ENCODE results near the gene CBR4. TPM values are rescaled to one million over a fixed set of nuclear protein-coding genes. Genes with fewer than 3 reads are reported as not detected.

CBR4 gene
- polyA plus RNA-seq, 1 experiment, result 4.5 TPM

- H3K27ac ChIP-seq (ENCODE audit: low read depth, low read length), result no peak overlapping the region
- no peaks in the 10 kb centered on the region for H3K9me3 ChIP-seq (ENCODE audit: control insufficient read depth, insufficient read depth, low read length)
- H3K4me3 ChIP-seq (ENCODE audit: low read depth, low read length), result no peak overlapping the region
- POLR2A ChIA-PET, result no interaction called here
- TF ChIP-seq CTCF (IDR thresholded peaks at IDR 0.05; ENCODE audit: low read depth, low read length), result peak; percentile 51
- no peak for DNase-seq (ENCODE audit: low read depth, low spot score)
- no peaks in the 10 kb centered on the region for H3K27me3 ChIP-seq (ENCODE audit: control insufficient read depth, insufficient read depth, low read length)
- CTCF ChIA-PET, result interaction anchor here (0.6 to 5.2 kb wide), 7 partner anchors 10 to 563 kb away, joined by 3 to 34 read pairs (median 5); no protein-coding TSS in a partner anchor
Measured at GRCh38 chr4:169005453-169006099, 4.5 kb downstream of the CBR4 start.

- Histone ChIP-seq H3K4me3 (ENCODE audit: low read depth, low read length) (no peak overlapping the region), H3K9me3 (ENCODE audit: control insufficient read depth, insufficient read depth, low read length) (no peaks in the 10 kb centered on the region), H3K27ac (ENCODE audit: low read depth, low read length) (no peak overlapping the region), H3K27me3 (ENCODE audit: control insufficient read depth, insufficient read depth, low read length) (no peaks in the 10 kb centered on the region)
- no peak for TF ChIP-seq CTCF (IDR thresholded peaks at IDR 0.05; ENCODE audit: low read depth, low read length)
- CTCF ChIA-PET, result interaction anchor here (0.6 to 3.8 kb wide), 9 partner anchors 10 to 683 kb away, joined by 3 to 14 read pairs (median 4); partner anchors contain the start of gene CBR4
- DNase-seq (ENCODE audit: low read depth, low spot score), result no peak
- POLR2A ChIA-PET, result interaction anchor here (0.6 to 1.8 kb wide), 2 partner anchors 10 to 21 kb away, joined by 3 to 6 read pairs; partner anchors contain the start of gene CBR4
Measured at GRCh38 chr4:169000315-169000714, 9.7 kb downstream of the CBR4 start.

- DNase-seq (ENCODE audit: low read depth, low spot score), result no peak
- Histone ChIP-seq H3K4me3 (ENCODE audit: low read depth, low read length) (no peak overlapping the region), H3K27me3 (ENCODE audit: control insufficient read depth, insufficient read depth, low read length) (no peaks in the 10 kb centered on the region), H3K9me3 (ENCODE audit: control insufficient read depth, insufficient read depth, low read length) (no peaks in the 10 kb centered on the region), H3K27ac (ENCODE audit: low read depth, low read length) (no peak overlapping the region)
- no peak for TF ChIP-seq CTCF (IDR thresholded peaks at IDR 0.05; ENCODE audit: low read depth, low read length)
- ChIA-PET POLR2A (interaction anchor here (1.8 kb wide), 1 partner anchor 10 kb away, joined by 6 read pairs; the partner anchor contains the start of gene CBR4), CTCF (interaction anchor here (0.6 to 3.8 kb wide), 9 partner anchors 8 to 682 kb away, joined by 3 to 14 read pairs (median 4); partner anchors contain the start of gene CBR4)
Measured at GRCh38 chr4:168999809-169000208, 10.2 kb downstream of the CBR4 start.

- TF ChIP-seq CTCF (IDR thresholded peaks at IDR 0.05; ENCODE audit: low read depth, low read length), result no peak
- ChIA-PET CTCF (interaction anchor here (1.3 to 3.8 kb wide), 5 partner anchors 10 to 495 kb away, joined by 3 to 14 read pairs (median 5); partner anchors contain the start of gene CBR4), POLR2A (no interaction called here)
- Histone ChIP-seq H3K9me3 (ENCODE audit: control insufficient read depth, insufficient read depth, low read length) (no peaks in the 10 kb centered on the region), H3K4me3 (ENCODE audit: low read depth, low read length) (no peak overlapping the region), H3K27me3 (ENCODE audit: control insufficient read depth, insufficient read depth, low read length) (no peaks in the 10 kb centered on the region), H3K27ac (ENCODE audit: low read depth, low read length) (no peak overlapping the region)
- no peak for DNase-seq (ENCODE audit: low read depth, low spot score)
Measured at GRCh38 chr4:168998596-168998995, 11.5 kb downstream of the CBR4 start.

Measured in AG04450 (cell line).